ENCODE results near the gene IL1F10.

The IL1F10 gene

DNA sequence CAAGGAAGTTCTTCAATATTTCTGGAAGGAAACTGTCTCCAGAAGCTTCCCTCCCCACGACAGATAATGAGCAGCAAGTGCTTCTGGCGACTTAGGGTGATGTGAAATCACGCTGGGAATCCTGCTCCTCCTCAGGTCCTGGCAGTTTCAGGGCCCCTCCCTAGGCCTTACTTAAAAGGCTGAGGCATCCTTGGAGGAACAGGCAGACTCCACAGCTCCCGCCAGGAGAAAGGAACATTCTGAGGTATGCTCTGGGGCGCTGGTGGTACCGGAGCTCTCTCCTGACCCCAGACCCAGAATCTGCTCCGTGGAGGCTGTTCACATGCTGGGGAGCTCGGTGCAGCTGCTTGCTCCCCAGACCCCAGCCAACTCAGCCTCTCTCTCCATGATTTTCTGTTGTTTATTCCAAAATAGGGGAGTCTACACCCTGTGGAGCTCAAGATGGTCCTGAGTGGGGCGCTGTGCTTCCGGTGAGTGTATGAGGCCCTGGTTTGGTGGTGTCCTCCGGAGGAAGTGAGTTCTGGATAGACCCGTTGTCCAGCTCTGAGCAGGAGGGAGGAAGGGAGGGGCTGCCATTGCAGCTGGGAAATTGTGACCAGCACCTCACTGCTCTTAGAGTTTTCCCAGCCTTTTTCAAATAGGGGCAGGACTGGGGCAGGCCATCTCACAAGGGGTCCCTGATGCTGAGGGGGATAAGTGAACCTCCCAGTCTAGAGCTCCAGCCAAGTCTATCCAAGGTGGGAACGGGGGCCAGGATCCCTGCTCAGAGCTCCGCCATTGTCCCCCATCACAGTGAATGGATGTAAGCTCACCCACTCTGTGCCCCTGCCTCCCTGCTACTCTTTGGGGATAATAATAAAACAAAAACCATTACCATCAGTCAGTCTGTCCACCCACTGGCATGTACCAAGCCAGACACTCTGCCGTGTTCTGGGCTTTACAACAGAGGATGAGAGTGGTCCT is 8.5 kb upstream of the IL1F10 start, which contains the start of gene IL36RN:
IL36RN (plus strand) TSS at position 201 of the 963 bp plus-strand sequence; CDS start at position 442, 241 bp downstream.
- DNase-seq: no peak

GRCh38 chr2:113060396-113060795 is 7.4 kb upstream of the IL1F10 start:
- no peak for DNase-seq

DNA sequence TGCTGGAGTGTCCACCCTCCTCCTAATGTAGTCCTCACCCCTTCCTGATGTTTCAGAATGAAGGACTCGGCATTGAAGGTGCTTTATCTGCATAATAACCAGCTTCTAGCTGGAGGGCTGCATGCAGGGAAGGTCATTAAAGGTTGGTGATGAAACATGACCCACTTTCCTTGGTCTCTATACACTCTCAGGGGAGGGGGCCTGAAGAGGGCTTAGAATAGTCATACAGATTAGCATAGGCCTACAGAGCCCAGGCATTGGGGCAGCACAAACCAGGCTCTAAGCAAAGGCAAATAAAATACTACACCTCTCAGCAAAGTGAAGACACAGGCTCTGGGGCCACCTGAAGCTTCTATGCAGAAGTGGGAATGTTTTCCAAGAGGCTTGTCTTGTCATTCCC is 7.0 kb upstream of the IL1F10 start:
- DNase-seq: no peak

DNA sequence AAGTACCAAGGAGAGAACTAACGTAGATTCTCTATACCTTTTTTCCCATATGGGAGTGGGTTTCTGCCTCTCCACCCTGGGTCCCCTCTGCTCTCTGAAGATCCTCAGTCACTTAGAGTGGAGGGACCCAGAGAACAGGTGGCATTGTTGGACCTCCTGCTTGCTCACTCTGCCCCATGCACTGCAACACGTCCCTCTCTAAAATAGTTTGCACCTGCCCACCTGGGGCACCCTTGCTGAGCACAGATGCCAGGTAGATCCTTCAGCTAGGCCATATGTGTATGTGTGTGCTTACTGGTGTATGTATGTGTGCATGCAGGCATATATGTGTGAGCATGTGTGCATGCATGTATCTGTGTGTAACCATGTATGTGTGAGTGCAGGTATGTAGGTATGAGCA is 6.5 kb upstream of the IL1F10 start:
- no peak for DNase-seq

- no peak for DNase-seq
These were observed 5.6 kb upstream of the IL1F10 start for GRCh38 chr2:113061896-113062770.

- DNase-seq: no peak
These were observed 3.5 kb upstream of the IL1F10 start for GRCh38 chr2:113064281-113064680.

DNA sequence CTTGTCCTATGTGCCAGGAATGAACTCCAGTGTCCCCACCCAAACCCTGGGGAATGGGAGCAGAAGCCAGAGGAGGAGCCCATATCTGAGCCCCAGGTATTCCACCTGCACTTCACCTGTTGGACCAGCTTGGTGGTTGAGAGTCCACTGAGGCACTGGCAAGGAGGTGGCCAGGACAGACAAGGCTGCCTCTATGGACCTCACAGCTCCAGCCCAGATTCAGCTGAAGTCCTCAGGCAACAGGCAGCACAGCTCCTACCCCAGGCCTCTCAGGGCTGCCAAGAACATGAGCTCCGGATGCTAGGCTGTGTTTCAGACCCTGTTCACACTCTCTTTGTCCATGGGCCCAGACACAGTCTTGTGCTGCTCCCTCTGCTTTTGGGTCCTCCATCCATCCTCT is 2.9 kb upstream of the IL1F10 start:
- DNase-seq: no peak

GRCh38 chr2:113068249-113068648 is 479 bp downstream of the IL1F10 start:
- no peak for DNase-seq

GRCh38 chr2:113068706-113069485 is 1.1 kb downstream of the IL1F10 start:
- DNase-seq: no peak

GRCh38 chr2:113069676-113070605 is 2.2 kb downstream of the IL1F10 start:
- DNase-seq: no peak

GRCh38 chr2:113070606-113070975 is 2.8 kb downstream of the IL1F10 start:
- DNase-seq: no peak

DNA sequence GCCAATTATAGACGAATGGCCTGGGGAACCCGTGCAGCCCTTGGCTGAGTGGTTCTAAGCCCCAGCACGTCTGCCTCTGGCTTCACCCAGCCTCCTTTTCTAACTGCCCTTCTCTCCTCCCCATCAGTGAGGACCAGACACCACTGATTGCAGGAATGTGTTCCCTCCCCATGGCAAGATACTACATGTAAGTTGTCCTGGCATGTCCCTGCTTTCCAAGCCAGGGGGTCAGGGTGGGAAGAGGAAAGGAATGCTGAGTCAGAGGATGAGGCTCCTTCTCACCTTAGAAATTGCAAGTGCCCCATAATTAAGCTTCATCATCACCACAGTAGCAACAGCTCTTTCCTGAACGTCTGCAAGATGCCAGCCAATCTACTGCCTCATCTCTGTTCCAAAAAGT is 4.8 kb downstream of the IL1F10 start:
- no peak for DNase-seq

DNA sequence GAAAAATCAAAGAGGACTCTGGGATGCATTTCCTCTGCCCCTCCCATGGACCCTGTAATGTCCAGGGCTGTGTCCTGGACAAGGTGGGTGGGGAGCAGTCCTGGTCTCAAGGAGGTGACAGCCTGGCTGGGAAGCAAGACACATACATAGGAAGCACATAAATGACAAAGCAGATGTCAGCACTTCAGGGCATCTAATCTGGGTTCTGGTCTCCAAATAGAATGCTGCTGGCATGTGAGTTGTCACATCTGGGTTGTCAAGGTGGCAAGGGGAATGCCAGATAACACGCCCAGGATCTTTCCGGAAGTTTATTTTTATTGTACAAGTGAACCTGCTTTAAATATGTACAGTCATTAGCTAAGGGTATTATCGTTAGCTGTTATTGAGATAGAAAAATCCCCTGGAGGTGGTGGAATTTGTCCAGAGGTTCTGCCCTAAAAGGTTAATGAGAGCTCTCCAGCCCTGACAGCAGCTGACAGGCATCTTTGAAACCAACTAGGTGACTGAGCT is 5.6 kb downstream of the IL1F10 start:
- DNase-seq: no peak

DNA sequence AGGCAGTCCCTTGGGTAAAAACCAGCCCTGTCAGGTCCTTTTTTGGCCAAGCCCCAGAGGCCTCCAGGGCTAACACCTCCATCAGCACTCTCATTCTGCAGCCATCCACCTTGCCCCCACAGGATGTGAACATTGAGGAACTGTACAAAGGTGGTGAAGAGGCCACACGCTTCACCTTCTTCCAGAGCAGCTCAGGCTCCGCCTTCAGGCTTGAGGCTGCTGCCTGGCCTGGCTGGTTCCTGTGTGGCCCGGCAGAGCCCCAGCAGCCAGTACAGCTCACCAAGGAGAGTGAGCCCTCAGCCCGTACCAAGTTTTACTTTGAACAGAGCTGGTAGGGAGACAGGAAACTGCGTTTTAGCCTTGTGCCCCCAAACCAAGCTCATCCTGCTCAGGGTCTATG is 7.3 kb downstream of the IL1F10 start:
- DNase-seq: no peak

- DNase-seq: no peak
These were observed 7.8 kb downstream of the IL1F10 start for GRCh38 chr2:113075600-113075999.

- no peak for DNase-seq
These were observed 9.3 kb downstream of the IL1F10 start for GRCh38 chr2:113076954-113077669.

GRCh38 chr2:113077921-113078320 is 10.2 kb downstream of the IL1F10 start:
- DNase-seq: no peak

GRCh38 chr2:113078350-113078839 is 10.6 kb downstream of the IL1F10 start:
- DNase-seq: no peak

DNA sequence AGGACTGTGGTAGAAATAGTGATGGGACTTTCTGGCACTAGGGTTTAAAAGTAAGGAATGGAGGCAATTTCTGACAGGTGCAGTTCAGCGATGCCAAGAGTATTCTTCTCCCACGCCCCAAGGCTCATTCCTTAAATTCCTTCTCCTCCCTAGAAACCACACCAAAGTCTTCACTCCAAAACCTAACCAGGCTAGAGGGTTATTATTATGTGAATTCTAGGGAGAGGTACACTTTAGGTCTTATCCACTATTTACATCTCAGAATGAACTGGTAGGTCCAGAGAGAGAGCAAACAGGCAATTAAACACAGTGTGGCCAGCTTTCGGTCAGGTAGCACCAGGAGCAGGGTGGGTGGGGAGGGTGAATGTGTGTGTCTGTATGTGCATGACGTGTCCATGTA is 11.4 kb downstream of the IL1F10 start:
- no peak for DNase-seq

DNA sequence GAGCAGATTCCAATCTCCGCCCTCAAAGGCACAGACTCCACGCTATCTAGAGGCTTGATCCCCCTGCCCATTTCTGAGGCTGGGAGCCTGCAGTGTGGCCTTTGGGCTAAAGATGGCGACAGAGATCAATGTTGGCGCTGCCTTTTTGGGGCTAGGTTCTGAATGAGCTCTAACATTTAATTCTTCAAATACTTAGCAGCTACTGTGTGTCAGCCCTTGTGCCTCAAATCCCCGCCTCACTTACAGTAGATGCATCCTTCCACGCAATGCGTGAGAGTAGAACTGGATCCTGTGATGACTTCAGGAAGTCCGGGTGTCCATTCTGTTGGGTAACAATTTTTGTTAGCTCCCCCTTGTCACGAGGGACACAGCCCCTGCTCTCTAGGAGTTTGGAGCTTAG is 12.4 kb downstream of the IL1F10 start:
- peak; percentile 64 for DNase-seq
